GM13977 (cell line): ENCODE results near the gene NOTCH4.

Experiments used
- DNase-seq: peaks from one replicate; pipeline ENCODE4 v3.0.0; 2012; ENCODE audit warnings: low spot score
- in situ Hi-C: fragments of 300-500 bp; cut with MboI; formaldehyde crosslinking; loops from one replicate; pipeline ENCODE4 v1.12.0; 2022; ENCODE audit warnings: low sequenced_read_pairs, low pct_unique_long_range_greater_than_20kb, mixed read lengths, inconsistent platforms; ENCODE audit not compliant: unreplicated experiment
- TF ChIP-seq, protein P1 (sequence below): IDR thresholded peaks from 2 replicates; pipeline ENCODE4 v1.5.1; 2012; ENCODE audit warnings: mild to moderate bottlenecking, control low read depth; ENCODE audit not compliant: insufficient read depth; ENCODE audit errors: extremely low read depth, missing control alignments

Gene NOTCH4

DNA sequence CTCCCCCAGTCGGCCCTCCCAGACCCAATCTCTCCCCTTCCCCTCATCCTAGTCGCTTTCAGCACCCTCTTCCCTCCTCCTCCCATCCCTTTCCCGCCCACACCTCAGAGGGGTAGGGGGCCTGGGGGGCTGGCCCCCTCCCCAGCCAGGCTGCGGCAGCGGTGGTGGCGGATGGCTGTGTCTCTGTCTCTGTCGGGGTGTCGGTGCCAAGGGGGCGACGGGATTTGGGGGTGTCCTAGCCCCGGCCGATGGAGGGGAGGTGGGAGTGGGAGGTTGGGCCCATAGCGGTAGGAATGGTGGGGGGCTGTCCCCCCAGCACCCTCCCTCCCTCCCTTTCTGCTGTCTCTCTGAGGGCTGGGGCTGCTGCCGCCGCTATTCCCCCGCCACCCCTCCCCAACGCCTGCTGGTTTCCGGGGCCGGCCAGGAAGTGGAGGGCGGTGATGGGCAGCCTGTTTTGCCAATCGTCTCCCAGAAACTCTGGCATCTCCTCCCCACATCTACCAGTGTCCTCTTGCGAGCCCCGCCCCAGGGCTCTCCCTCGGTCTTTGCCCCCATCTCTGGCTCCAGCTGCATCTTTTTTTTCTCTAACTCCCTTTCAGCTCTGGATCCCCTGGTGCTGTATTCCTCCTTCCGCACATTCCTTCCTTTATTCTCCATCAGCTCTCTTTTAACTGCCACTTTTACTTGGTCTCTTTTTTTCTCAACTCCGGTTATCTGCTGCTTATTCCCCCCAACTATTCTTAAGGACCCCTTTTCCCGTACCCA lies 48.0 kb downstream of the NOTCH4 start, which contains the start of gene AGPAT1:
Gene AGPAT1 (minus strand): TSS at position 374 of the 765 bp plus-strand sequence. CDS start 4,588 bp downstream, outside the sequence.
- peak; percentile 98 for DNase-seq
- TF ChIP-seq, protein P1, sequence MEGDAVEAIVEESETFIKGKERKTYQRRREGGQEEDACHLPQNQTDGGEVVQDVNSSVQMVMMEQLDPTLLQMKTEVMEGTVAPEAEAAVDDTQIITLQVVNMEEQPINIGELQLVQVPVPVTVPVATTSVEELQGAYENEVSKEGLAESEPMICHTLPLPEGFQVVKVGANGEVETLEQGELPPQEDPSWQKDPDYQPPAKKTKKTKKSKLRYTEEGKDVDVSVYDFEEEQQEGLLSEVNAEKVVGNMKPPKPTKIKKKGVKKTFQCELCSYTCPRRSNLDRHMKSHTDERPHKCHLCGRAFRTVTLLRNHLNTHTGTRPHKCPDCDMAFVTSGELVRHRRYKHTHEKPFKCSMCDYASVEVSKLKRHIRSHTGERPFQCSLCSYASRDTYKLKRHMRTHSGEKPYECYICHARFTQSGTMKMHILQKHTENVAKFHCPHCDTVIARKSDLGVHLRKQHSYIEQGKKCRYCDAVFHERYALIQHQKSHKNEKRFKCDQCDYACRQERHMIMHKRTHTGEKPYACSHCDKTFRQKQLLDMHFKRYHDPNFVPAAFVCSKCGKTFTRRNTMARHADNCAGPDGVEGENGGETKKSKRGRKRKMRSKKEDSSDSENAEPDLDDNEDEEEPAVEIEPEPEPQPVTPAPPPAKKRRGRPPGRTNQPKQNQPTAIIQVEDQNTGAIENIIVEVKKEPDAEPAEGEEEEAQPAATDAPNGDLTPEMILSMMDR = no peak
- in situ Hi-C loops = no loop called here

DNA sequence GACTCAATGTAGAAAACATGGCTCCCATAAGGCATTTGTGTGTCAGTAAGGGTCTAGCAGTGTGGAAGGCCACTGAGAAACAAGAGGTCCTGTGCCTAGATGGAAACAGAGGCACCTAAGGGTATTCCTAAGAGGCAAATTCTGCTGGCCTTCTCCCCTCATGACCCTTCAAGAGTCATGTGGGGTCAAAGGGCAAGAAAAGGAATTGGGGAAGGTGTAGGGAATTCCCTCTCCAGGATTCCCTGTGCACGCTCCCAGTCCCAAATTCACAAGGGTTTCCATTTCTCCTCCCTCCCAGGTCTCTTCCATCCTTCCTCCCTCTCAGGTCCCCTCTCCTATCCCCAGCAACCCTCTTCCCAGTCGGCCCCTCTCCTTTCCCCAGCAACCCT lies 48.6 kb downstream of the NOTCH4 start:
- TF ChIP-seq, protein P1 = no peak
- in situ Hi-C loops = no loop called here
- no peak for DNase-seq

DNA sequence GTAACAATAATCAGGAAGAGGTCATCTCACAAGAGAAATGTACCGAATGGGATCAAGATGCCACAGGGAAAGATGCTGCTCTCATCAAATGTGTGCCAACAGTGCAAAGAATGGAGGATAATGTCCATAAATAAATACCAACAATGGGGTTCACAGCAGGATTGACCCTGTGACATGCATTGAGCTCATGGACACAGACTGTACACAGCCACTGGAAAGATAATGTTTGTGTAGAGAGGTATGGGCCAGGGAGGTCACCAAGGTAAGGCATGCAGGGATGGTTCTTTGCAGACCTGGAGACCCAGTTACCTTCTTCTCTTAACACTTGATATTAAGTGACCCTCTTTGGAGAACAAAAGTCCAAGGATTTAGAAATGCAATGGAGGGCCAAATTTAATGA lies 49.5 kb downstream of the NOTCH4 start:
- no peak for DNase-seq
- TF ChIP-seq, protein P1 = no peak
- in situ Hi-C loops = no loop called here

DNA sequence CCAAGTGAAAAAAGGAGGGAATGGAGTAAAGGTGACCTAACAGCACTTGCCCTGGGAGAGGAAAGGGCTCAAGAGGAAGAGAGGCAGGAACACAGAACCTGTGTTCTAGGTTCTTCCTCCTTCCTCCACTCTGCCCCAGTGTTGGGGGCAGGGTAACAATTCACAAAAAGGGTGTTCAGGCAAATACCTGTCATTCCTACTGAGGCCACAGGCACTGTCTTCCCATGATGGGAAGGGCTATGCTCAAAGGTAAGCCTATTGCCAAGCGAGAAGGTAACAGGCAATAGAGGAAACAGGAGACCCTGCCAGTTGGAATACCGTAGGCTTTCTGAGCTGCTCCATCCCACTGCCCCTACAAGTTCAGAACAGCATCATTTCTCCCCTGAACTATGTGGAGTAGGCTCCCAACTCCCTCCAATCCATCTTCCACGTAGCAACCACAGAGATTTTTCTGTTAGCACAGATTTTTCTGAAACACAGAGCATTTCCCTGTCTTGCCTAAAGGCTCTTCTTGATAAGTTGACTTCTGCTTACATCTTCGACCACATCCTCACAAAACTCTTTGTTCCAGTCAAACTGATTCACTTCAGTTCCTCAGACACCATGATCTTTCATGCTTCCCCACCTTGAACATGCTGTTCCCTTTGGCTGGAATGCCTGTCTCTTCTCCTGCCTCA lies 50.7 kb downstream of the NOTCH4 start:
- TF ChIP-seq, protein P1 = no peak
- no peak for DNase-seq
- in situ Hi-C loops = no loop called here

DNA sequence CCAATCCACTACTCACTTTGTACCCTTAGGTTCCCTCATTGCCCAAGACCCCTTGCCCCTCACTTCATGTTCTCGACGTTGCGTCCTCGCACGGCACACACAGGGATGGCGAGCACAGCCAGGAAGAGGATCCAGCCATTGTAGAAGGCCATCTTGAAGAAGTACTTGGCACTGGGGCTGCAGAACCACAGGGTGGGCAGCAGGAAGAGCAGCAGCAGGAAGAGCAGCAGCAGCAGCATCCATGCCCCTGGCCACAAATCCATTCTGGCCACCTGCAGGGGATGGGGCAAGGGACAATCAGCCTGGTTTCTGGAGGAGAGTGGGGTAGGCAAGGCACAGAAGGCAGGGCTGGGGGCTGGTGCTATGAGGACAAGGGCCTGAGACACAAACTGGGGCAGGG lies 52.6 kb downstream of the NOTCH4 start:
- TF ChIP-seq, protein P1 = no peak
- in situ Hi-C loops = no loop called here

DNA sequence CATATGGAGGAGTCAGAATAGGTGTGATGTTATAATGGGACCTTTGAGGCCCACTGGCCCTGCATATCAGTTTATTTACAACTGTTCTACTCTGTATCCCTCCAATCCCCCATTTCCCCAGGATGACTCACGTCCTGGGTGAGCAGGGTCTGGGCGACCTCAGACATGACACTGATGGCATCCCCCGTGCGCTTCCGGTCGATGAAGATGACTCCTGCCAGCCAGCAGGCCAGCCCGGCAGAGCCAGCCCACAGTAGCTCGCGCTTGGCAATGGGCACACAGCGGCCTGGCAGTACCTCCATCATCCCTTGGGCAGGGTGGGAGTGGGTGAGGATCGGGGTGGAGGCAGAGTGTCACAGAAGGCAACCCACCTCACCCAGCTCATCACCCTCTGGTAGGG lies 53.6 kb downstream of the NOTCH4 start:
- no peak for DNase-seq
- in situ Hi-C loops = no loop called here
- TF ChIP-seq, protein P1 = no peak

More for the DNA sequence above, 52.6 kb downstream of the NOTCH4 start:
- DNase-seq = no peak
